IMR-90 (cell line): ENCODE measurements around the gene RPS19BP1.

Source experiments
- CTCF ChIP-seq: conservative IDR thresholded peaks from 2 replicates; pipeline ENCODE4 v1.5.1; 2012; ENCODE audit warnings: mild to moderate bottlenecking, low read depth, low read length, improper control_type of control experiment
- POLR2A ChIP-seq: IDR thresholded peaks from 2 replicates; pipeline ENCODE4 v1.6.1; 2012; ENCODE audit warnings: mild to moderate bottlenecking, low read depth, low read length
- RCOR1 ChIP-seq: IDR thresholded peaks from 2 replicates; pipeline ENCODE4 v1.6.1; 2012; ENCODE audit warnings: mild to moderate bottlenecking, low read length, improper control_type of control experiment; ENCODE audit not compliant: insufficient replicate concordance

GRCh38 chr22:39490966-39491680, 41.4 kb downstream of the RPS19BP1 start:
- TF ChIP-seq POLR2A (no peak), CTCF (no peak), RCOR1 (no peak)
